A549 (cell line): ENCODE results near the gene ITGB1. TPM values are rescaled to one million over a fixed set of nuclear protein-coding genes. Genes with fewer than 3 reads are reported as not detected.
A peak's percentile ranks its signal among the peaks of the same experiment; 100 is the strongest.

Source experiments
- ATAC-seq, 2 experiments: fragments of 200-7000 bp in 1 of 2; fragments of >200 bp in 1 of 2; cut with Nextera tagmentation in 1 of 2; cut with Tn5 transposase in 1 of 2; 3 replicates each; pipeline versions ENCODE4 v1.8.0 to v1.9.1; 2018 to 2020; ENCODE audit warnings: mild to moderate bottlenecking in 1 of 2, moderate library complexity in 1 of 2
- CTCF ChIA-PET: fragments of 300-600 bp; sonication (Branson Sonifier 250); formaldehyde crosslinking; extraction: SDS; loops from one replicate; lab custom pipeline; 2021; ENCODE audit warnings: antibody characterized with exemption, inconsistent platforms; lab: Yijun Ruan, JAX
- POLR2A ChIA-PET: fragments of 350-600 bp; formaldehyde crosslinking; extraction: SDS; loops from one replicate; lab custom pipeline; 2021; ENCODE audit warnings: antibody characterized with exemption, inconsistent platforms; lab: Yijun Ruan, JAX
- DNase-seq, 2 experiments: peaks; one replicate each; pipeline versions ENCODE4 v3.0.0 to v3.0.0-alpha.2; 2011 to 2016; ENCODE audit warnings: low read depth in 1 of 2, low spot score in 1 of 2
- FAIRE-seq: peaks from 2 replicates; lab custom pipeline; 2011; peaks lifted over from hg19 to GRCh38; lab: Jason Lieb, UNC
- H3K27ac ChIP-seq, 2 experiments: fragments of >200 bp; sonication (Bioruptor Twin); formaldehyde crosslinking; 3 replicates each; pipeline ENCODE4 v1.5.1; 2016 to 2017
- H3K4me1 ChIP-seq: fragments of >200 bp; sonication (Bioruptor Twin); formaldehyde crosslinking; 3 replicates; pipeline ENCODE4 v1.6.1; 2016
- H3K4me2 ChIP-seq: fragments of >200 bp; sonication (Bioruptor Twin); formaldehyde crosslinking; 3 replicates; pipeline ENCODE4 v1.6.1; 2016
- H3K4me3 ChIP-seq: fragments of >200 bp; sonication (Bioruptor Twin); formaldehyde crosslinking; 3 replicates; pipeline ENCODE4 v1.5.1; 2016
- H3K9me3 ChIP-seq: fragments of >200 bp; sonication (Bioruptor Twin); formaldehyde crosslinking; 3 replicates; pipeline ENCODE4 v1.6.1; 2016
- ATOH8 ChIP-seq: fragments of 250-450 bp; sonication (Bioruptor Pico); IDR thresholded peaks from 2 replicates; pipeline ENCODE4 v1.5.0; 2020; ENCODE audit warnings: low read depth, mild to moderate bottlenecking, moderate library complexity
- BCL3 ChIP-seq: fragments of >200 bp; sonication (Bioruptor Twin); formaldehyde crosslinking; IDR thresholded peaks from 3 replicates; pipeline ENCODE4 v1.6.1; 2016
- CEBPB ChIP-seq, 2 experiments: fragments of >200 bp in 1 of 2; sonication (Bioruptor Twin) in 1 of 2; formaldehyde crosslinking in 1 of 2; IDR thresholded peaks; 2 replicates each; pipeline ENCODE4 v1.6.1; 2012 to 2016
- EHF ChIP-seq: fragments of 250-450 bp; sonication (Bioruptor Pico); IDR thresholded peaks from 2 replicates; pipeline ENCODE4 v1.5.0; 2020; ENCODE audit warnings: mild to moderate bottlenecking
- ELK1 ChIP-seq: fragments of 150-350 bp; IDR thresholded peaks from 2 replicates; pipeline ENCODE4 v1.6.1; 2014; ENCODE audit warnings: low read depth, mild to moderate bottlenecking, low read length
- EP300 ChIP-seq, 2 experiments: fragments of >200 bp; sonication (Bioruptor Twin); formaldehyde crosslinking; IDR thresholded peaks; 2 replicates in 1 of 2; 3 replicates in 1 of 2; pipeline ENCODE4 v1.6.1; 2016 to 2017
- FOSB ChIP-seq: fragments of 250-450 bp; sonication (Bioruptor Pico); IDR thresholded peaks from 2 replicates; pipeline ENCODE4 v1.5.0; 2020; ENCODE audit warnings: mild to moderate bottlenecking, moderate library complexity
- HMGXB4 ChIP-seq: fragments of 250-450 bp; sonication (Bioruptor Pico); IDR thresholded peaks from 2 replicates; pipeline ENCODE4 v1.5.0; 2021; ENCODE audit warnings: mild to moderate bottlenecking, moderate library complexity, borderline replicate concordance
- HOXA7 ChIP-seq: fragments of 250-450 bp; sonication (Bioruptor Pico); IDR thresholded peaks from 2 replicates; pipeline ENCODE4 v1.5.0; 2020; ENCODE audit warnings: mild to moderate bottlenecking, moderate library complexity
- HOXB13 ChIP-seq: fragments of 250-450 bp; sonication (Bioruptor Pico); IDR thresholded peaks from 2 replicates; pipeline ENCODE4 v1.5.0; 2020; ENCODE audit warnings: low read depth, mild to moderate bottlenecking, moderate library complexity
- HOXB5 ChIP-seq: fragments of 250-450 bp; sonication (Bioruptor Pico); IDR thresholded peaks from 2 replicates; pipeline ENCODE4 v1.5.0; 2020; ENCODE audit warnings: mild to moderate bottlenecking, moderate library complexity
- JUN ChIP-seq, 2 experiments: fragments of >200 bp; sonication (Bioruptor Twin); formaldehyde crosslinking; IDR thresholded peaks; 2 replicates in 1 of 2; 3 replicates in 1 of 2; pipeline ENCODE4 v1.6.1; 2016 to 2017
- KDM1A ChIP-seq: fragments of 200-600 bp; sonication (generic); IDR thresholded peaks from 2 replicates; pipeline ENCODE4 v1.6.1; 2016; ENCODE audit warnings: low read depth, mild to moderate bottlenecking
- MAFK ChIP-seq: fragments of 450-650 bp; IDR thresholded peaks from 2 replicates; pipeline ENCODE4 v1.6.1; 2014; ENCODE audit not compliant: partially characterized antibody
- MYC ChIP-seq: IDR thresholded peaks from 2 replicates; pipeline ENCODE4 v1.6.1; 2012; ENCODE audit warnings: mild to moderate bottlenecking, inconsistent platforms, low read length, improper control_type of control experiment, borderline replicate concordance
- PBX3 ChIP-seq: IDR thresholded peaks from 2 replicates; pipeline ENCODE4 v1.6.1; 2012
- POLR2A ChIP-seq: IDR thresholded peaks from 2 replicates; pipeline ENCODE4 v1.6.1; 2012; ENCODE audit warnings: mild to moderate bottlenecking, low read length
- RAD21 ChIP-seq, 2 experiments: fragments of >200 bp in 1 of 2; sonication (Bioruptor Twin) in 1 of 2; formaldehyde crosslinking in 1 of 2; IDR thresholded peaks in 1 of 2; conservative IDR thresholded peaks in 1 of 2; 2 replicates in 1 of 2; 3 replicates in 1 of 2; pipeline ENCODE4 v1.6.1; 2012 to 2018; ENCODE audit warnings: inconsistent platforms in 1 of 2
- RARB ChIP-seq: fragments of 250-450 bp; sonication (Bioruptor Pico); IDR thresholded peaks from 2 replicates; pipeline ENCODE4 v1.8.0; 2021; ENCODE audit warnings: mild to moderate bottlenecking, moderate library complexity
- RCOR1 ChIP-seq: fragments of 150-350 bp; IDR thresholded peaks from 2 replicates; pipeline ENCODE4 v1.6.1; 2014; ENCODE audit warnings: antibody characterized with exemption, low read length, low read depth
- SMC3 ChIP-seq: fragments of >200 bp; sonication (Bioruptor Twin); formaldehyde crosslinking; IDR thresholded peaks from 3 replicates; pipeline ENCODE4 v1.6.1; 2018; ENCODE audit warnings: inconsistent platforms
- TFCP2L1 ChIP-seq: fragments of 250-450 bp; sonication (Bioruptor Pico); IDR thresholded peaks from 2 replicates; pipeline ENCODE4 v1.5.0; 2021; ENCODE audit warnings: mild to moderate bottlenecking
- TP53 ChIP-seq: fragments of 250-450 bp; sonication (Bioruptor Pico); IDR thresholded peaks from 2 replicates; pipeline ENCODE4 v1.5.0; 2021; ENCODE audit warnings: mild to moderate bottlenecking, moderate library complexity
- ZC3H11A ChIP-seq: fragments of 450-650 bp; IDR thresholded peaks from 2 replicates; pipeline ENCODE4 v1.6.1; 2014; ENCODE audit warnings: antibody characterized with exemption, mild to moderate bottlenecking
- ZNF302 ChIP-seq: fragments of 250-450 bp; sonication (Bioruptor Pico); IDR thresholded peaks from 2 replicates; pipeline ENCODE4 v1.9.0; 2021; ENCODE audit warnings: inconsistent platforms, mild to moderate bottlenecking, moderate library complexity
- ZSCAN20 ChIP-seq: fragments of 250-450 bp; sonication (Bioruptor Pico); IDR thresholded peaks from 2 replicates; pipeline ENCODE4 v1.8.0; 2022; ENCODE audit warnings: mild to moderate bottlenecking, moderate library complexity
- WGBS: methylation state at CpG from one replicate; pipeline ENCODE4 v1.1.6; 2017; ENCODE audit errors: missing lambda C conversion rate; 5-methylcytosine and 5-hydroxymethylcytosine counted together
- polyA plus RNA-seq, 4 experiments: library from polyadenylated mRNA; depleted of rRNA in 3 of 4; stranded (reverse); fragments of >200 nt; fragmentation: RNase III in 1 of 4; extraction: RNeasy Plus Mini Kit Qiagen cat#74134 plus additional on column Dnase treatment in 1 of 4; gene quantifications; 2 replicates in 3 of 4; 3 replicates in 1 of 4; pipeline ENCODE4 v1.2.3, GENCODE V29; 2011 to 2017

Gene ITGB1
- polyA plus RNA-seq, 2 of the 4 experiments (the other 2 are of a cell fraction), result 1,270 to 2,408 TPM

GRCh38 chr10:32981760-32982159 lies 23.7 kb upstream of the ITGB1 start:
- Histone ChIP-seq H3K27ac (peak overlapping the region; percentile 96 to 99), H3K9me3 (no peaks in the 10 kb centered on the region), H3K4me2 (peak overlapping the region; percentile 92), H3K4me1 (peaks cover 73% of the 10 kb centered on the region), H3K4me3 (peak overlapping the region; percentile 40; the same call in 1 of the 3 replicates)
- FAIRE-seq (peak; percentile 61), DNase-seq (peak in 1 of 2 experiments; percentile 92), ATAC-seq (peak; percentile 27 to 29; a peak in 4 of 6 replicates)
- ChIA-PET POLR2A (interaction anchor here (1.9 to 8.2 kb wide), 8 partner anchors 10 to 50 kb away, joined by 5 to 163 read pairs (median 36); partner anchors contain the start of gene ITGB1), CTCF (interaction anchor here (0.8 to 15.3 kb wide), 6 partner anchors 15 to 174 kb away, joined by 3 to 168 read pairs (median 8); no protein-coding TSS in a partner anchor)
- 0% methylated on average over 3 of the region's 4 CpGs for WGBS
- peak; percentile 81 for TF ChIP-seq ATOH8 (CRISPR knock-in tag)
- 0 out of 4 replicates have a peak, but pooled peaks of 1 of the 2 experiments have one; percentile 18 for TF ChIP-seq CEBPB (IDR thresholded peaks at IDR 0.05)
- peak; percentile 83 for TF ChIP-seq FOSB (CRISPR knock-in tag)
- no peak; a peak in 1 of 5 replicates for TF ChIP-seq EP300 (IDR thresholded peaks at IDR 0.05)
- peak; percentile 62 for TF ChIP-seq MAFK
- TF ChIP-seq EHF, result peak; percentile 73; the same call in 1 of the 2 replicates
- TF ChIP-seq TP53 (CRISPR knock-in tag), result peak; percentile 90
- no peak for TF ChIP-seq SMC3
- no peak for TF ChIP-seq MYC
- peak; percentile 83 for TF ChIP-seq HOXB5
- TF ChIP-seq HOXA7 (CRISPR knock-in tag), result peak; percentile 93
- TF ChIP-seq RARB (CRISPR knock-in tag), result peak; percentile 77
- peak; percentile 60 for TF ChIP-seq POLR2A
- peak; percentile 1; the same call in 1 of the 2 replicates for TF ChIP-seq ZSCAN20 (CRISPR knock-in tag)
- TF ChIP-seq ZNF302 (CRISPR knock-in tag), result 0 out of 2 replicates have a peak, but pooled peaks have one; percentile 44
- TF ChIP-seq JUN (IDR thresholded peaks at IDR 0.05), result no peak; a peak in 1 of 5 replicates
- TF ChIP-seq ZC3H11A, result no peak
- no peak; the same call in 1 of the 2 replicates for TF ChIP-seq HMGXB4 (CRISPR knock-in tag)
- TF ChIP-seq TFCP2L1 (CRISPR knock-in tag), result peak; percentile 29; the same call in 1 of the 2 replicates
- peak; percentile 92 for TF ChIP-seq HOXB13 (CRISPR knock-in tag)
- no peak for TF ChIP-seq RCOR1

GRCh38 chr10:32980558-32981468 lies 22.8 kb upstream of the ITGB1 start:
- ChIA-PET POLR2A (interaction anchor here (0.6 to 8.2 kb wide), 24 partner anchors 9 to 633 kb away, joined by 3 to 163 read pairs (median 7); partner anchors contain the start of gene ITGB1), CTCF (interaction anchor here (0.8 to 15.3 kb wide), 13 partner anchors 9 to 212 kb away, joined by 3 to 168 read pairs (median 5); no protein-coding TSS in a partner anchor)
- DNase-seq (peak; percentile 72 to 100), FAIRE-seq (peak; percentile 99), ATAC-seq (peak; percentile 87 to 91)
- whole genome bisulfite sequencing, result 2% methylated on average over 26 of the region's 38 CpGs
- Histone ChIP-seq H3K27ac (peak overlapping the region; percentile 96 to 99), H3K4me2 (peak overlapping the region; percentile 92), H3K4me1 (peaks cover 70% of the 10 kb centered on the region), H3K4me3 (peak overlapping the region; percentile 40), H3K9me3 (no peaks in the 10 kb centered on the region)
- TF ChIP-seq ELK1, result no peak
- no peak for TF ChIP-seq KDM1A
- peak; percentile 85 for TF ChIP-seq BCL3
- peak; percentile 97 for TF ChIP-seq TP53 (CRISPR knock-in tag)
- peak; percentile 94 for TF ChIP-seq TFCP2L1 (CRISPR knock-in tag)
- peak; percentile 89 for TF ChIP-seq RARB (CRISPR knock-in tag)
- TF ChIP-seq RAD21 (conservative IDR thresholded peaks at IDR 0.05 in 1 of 2, IDR thresholded peaks at IDR 0.05 in 1 of 2), result peak; percentile 39 to 57; a peak in 3 of 5 replicates
- peak; percentile 81 for TF ChIP-seq ATOH8 (CRISPR knock-in tag)
- peak; percentile 86 for TF ChIP-seq PBX3
- peak; percentile 83 to 93; a peak in 3 of 5 replicates for TF ChIP-seq EP300 (IDR thresholded peaks at IDR 0.05)
- peak; percentile 83 for TF ChIP-seq HOXB13 (CRISPR knock-in tag)
